Measurements from ENCODE around the gene FAM241A. TPM values are rescaled to one million over a fixed set of nuclear protein-coding genes. Genes with fewer than 3 reads are reported as not detected.

Gene FAM241A
- total and polyA plus RNA-seq, 9 of the 15 experiments (the other 6 are each of a cell fraction or from before 2014, with no cell fraction given) = 2.3 to 8.5 (median 5.3) TPM

DNA sequence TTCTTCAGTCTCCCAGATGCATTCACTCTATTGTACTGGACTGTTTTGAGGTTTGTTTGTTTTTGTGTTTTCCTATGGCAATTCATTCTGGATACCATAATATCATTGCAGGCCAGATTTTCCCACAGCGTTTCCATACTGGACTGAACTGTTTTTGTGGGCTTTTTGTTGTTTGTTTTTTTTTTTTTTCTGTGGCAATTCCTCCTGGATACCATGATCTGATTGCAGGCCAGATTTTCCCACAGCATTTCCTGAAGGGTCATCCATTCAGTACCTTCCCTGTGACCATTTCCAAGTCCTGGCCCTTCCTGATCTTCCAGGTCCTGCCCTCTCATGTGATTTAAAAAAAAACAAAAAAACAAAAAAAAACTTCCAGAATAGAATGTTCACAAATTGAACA is 33.9 kb upstream of the FAM241A start:
- no peak overlapping the region for H3K4me2 ChIP-seq (ENCODE audit: insufficient read depth, low read length)
- H3K4me1 ChIP-seq (replicated peaks in 1 of 2; ENCODE audit: control insufficient read depth in 2 of 2, insufficient read depth in 2 of 2, low read length in 2 of 2) = peaks cover 0 to 11% of the 10 kb centered on the region in 2 experiments; a peak in 3 of 5 replicates
- FAIRE-seq (no peak), ATAC-seq (no peak), DNase-seq (ENCODE audit: extremely low read depth in 1 of 4, low spot score in 3 of 4) (no peak)
- no peak overlapping the region for H3K27ac ChIP-seq (ENCODE audit: extremely low read depth, low read depth, low read length)
- no peak for TF ChIP-seq CHD4 (IDR thresholded peaks at IDR 0.05; ENCODE audit: insufficient read depth, insufficient replicate concordance, low read depth, low read length, poor library complexity, severe bottlenecking)
- no peak for TF ChIP-seq ZNF644 (tag; IDR thresholded peaks at IDR 0.05; ENCODE audit: low read depth)
- TF ChIP-seq KDM2B (CRISPR knock-in tag; IDR thresholded peaks at IDR 0.05) = no peak
- TF ChIP-seq SOX6 (IDR thresholded peaks at IDR 0.05) = no peak
- TF ChIP-seq TEAD2 (tag; IDR thresholded peaks at IDR 0.05) = no peak
- TF ChIP-seq PCBP2 (IDR thresholded peaks at IDR 0.05; ENCODE audit: low read depth, low read length, poor library complexity, severe bottlenecking) = no peak
- no peak for TF ChIP-seq TAF15 (IDR thresholded peaks at IDR 0.05; ENCODE audit: low read depth, low read length)
- TF ChIP-seq TEAD1 (CRISPR knock-in tag; IDR thresholded peaks at IDR 0.05) = no peak
- TF ChIP-seq JUN (IDR thresholded peaks at IDR 0.05; ENCODE audit: borderline replicate concordance, low read depth, low read length) = no peak
- TF ChIP-seq JUN (CRISPR knock-in tag; IDR thresholded peaks at IDR 0.05; ENCODE audit: borderline replicate concordance) = no peak
- TF ChIP-seq SRSF3 (IDR thresholded peaks at IDR 0.05; ENCODE audit: insufficient read depth, low read length) = no peak
- TF ChIP-seq, protein P1, sequence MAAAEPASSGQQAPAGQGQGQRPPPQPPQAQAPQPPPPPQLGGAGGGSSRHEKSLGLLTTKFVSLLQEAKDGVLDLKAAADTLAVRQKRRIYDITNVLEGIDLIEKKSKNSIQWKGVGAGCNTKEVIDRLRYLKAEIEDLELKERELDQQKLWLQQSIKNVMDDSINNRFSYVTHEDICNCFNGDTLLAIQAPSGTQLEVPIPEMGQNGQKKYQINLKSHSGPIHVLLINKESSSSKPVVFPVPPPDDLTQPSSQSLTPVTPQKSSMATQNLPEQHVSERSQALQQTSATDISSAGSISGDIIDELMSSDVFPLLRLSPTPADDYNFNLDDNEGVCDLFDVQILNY (CRISPR knock-in tag; IDR thresholded peaks at IDR 0.05) = no peak
- ChIA-PET POLR2A (interaction anchor here (0.6 kb wide), 1 partner anchor 22 kb away, joined by 3 read pairs; no protein-coding TSS in a partner anchor), CTCF (ENCODE audit: low intra/inter-chr PET ratio) (no interaction called here)
- whole genome bisulfite sequencing (ENCODE audit: insufficient coverage, low coverage, missing lambda C conversion rate) = 14% methylated on average over 1 of the region's 1 CpG
- H3K79me2 ChIP-seq (ENCODE audit: control insufficient read depth, insufficient read depth, low read length) = no peaks in the 10 kb centered on the region
- H3K9me3 ChIP-seq (replicated peaks; ENCODE audit: control insufficient read depth, insufficient read depth, low read depth, low read length) = no peaks in the 10 kb centered on the region
- BruUV-seq (replicated peaks) = no TSS peak
- no peaks in the 10 kb centered on the region for H3K27me3 ChIP-seq (ENCODE audit: control insufficient read depth in 2 of 2, insufficient read depth in 2 of 2, low read length in 2 of 2)
- no peak overlapping the region for H2AFZ ChIP-seq (ENCODE audit: low read depth, low read length)
- no peaks in the 10 kb centered on the region for H3K9me1 ChIP-seq (ENCODE audit: control insufficient read depth, insufficient read depth, low read length)
- H3K9ac ChIP-seq (ENCODE audit: insufficient read depth in 1 of 2, low read depth in 2 of 2, low read length in 2 of 2) = no peak overlapping the region
- no peaks in the 10 kb centered on the region for H4K20me1 ChIP-seq (replicated peaks; ENCODE audit: control insufficient read depth, insufficient read depth, low read length)
- in situ Hi-C loops (cut with MboI) (no loop called here), intact Hi-C loops (cut with micrococcal nuclease) (no loop called here)
- H3K4me3 ChIP-seq = no peak overlapping the region
- no peaks in the 10 kb centered on the region for H3K36me3 ChIP-seq (ENCODE audit: control insufficient read depth, insufficient read depth, low read length)

Data from K562 (cell line).